GM19025 (cell line): ENCODE results near the gene GRID1.
"Not testable (repeated sequence)": the region's sequence is repeated elsewhere in the genome, so short reads cannot be mapped to it uniquely, and the experiment has no call there.

ENCODE experiments used
- ATAC-seq: cut with Tn5 transposase; IDR thresholded peaks from one replicate; pipeline ENCODE4 v1.9.1; 2021; ENCODE audit warnings: mild to moderate bottlenecking, low read depth, moderate library complexity; ENCODE audit not compliant: unreplicated experiment

GRID1 gene

DNA sequence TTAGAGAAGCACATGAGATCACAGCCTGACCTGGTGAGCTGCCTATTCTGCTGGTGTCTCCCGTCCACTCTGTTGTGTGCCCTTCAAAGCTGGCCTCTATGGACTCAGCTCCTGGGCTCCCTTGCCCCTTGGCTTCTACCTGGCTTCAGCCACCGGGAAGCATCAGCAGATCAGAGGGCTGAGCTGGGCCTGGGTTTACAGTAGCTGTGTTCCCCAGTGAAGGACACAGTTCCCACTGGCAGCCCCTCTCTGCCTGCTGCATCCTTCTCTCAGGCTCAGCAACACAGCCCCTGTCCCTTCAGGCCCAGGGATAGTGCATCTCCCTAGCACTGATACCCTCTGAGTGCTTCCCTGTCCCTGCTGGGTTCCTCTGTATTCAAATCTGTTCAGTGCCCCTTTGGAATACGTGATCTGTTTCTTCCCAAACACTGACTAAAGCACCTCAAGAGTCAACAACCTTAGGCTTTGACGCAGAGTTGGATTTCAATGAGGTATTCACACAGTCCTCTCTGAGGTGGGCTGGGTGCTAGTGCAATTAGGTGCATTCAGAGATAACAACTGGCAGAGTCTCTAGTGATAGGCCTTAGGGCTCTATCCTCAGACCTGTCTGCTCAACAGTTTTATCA lies 109.8 kb downstream of the GRID1 start:
- ATAC-seq, result no peak

DNA sequence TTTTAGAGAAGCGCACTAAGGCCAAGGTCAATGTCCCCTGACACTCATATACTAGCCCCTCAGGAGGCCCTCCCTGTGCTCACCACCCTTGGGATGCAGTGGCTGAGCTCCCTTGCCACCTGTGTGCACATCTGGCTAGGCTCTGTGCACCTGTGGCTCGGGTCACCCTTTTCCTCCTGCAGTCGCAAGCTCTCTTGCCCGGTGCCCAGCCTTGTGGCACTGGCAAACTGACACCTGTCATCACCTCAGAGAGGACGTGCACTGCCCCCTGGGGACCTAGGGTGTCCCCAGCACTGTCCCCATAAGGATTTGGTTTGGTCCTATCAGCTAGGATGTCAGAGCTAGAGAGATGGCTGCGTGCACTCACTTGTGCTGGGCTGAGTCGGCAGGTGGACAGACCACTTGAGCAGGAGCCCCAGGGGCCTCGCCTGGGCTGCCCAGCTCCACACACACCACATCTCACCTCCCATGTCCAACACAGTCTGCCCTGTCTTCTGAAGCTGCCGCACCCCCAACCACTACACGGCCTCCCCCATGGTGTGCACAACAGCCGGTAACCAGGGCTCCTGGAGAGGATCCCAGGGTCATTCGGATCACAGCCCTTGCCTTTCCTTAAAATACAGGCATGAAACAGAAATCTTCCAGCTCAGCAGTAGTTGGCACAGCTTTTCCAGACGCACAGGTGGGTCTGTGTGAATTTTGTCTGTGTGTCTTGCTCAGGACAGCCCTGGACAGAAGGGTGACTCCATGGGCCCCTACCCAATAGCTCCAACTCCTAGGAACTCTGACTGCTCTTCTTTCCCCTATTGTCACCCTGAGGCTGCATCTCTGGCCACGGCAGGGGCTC lies 111.0 kb downstream of the GRID1 start:
- ATAC-seq, result no peak

DNA sequence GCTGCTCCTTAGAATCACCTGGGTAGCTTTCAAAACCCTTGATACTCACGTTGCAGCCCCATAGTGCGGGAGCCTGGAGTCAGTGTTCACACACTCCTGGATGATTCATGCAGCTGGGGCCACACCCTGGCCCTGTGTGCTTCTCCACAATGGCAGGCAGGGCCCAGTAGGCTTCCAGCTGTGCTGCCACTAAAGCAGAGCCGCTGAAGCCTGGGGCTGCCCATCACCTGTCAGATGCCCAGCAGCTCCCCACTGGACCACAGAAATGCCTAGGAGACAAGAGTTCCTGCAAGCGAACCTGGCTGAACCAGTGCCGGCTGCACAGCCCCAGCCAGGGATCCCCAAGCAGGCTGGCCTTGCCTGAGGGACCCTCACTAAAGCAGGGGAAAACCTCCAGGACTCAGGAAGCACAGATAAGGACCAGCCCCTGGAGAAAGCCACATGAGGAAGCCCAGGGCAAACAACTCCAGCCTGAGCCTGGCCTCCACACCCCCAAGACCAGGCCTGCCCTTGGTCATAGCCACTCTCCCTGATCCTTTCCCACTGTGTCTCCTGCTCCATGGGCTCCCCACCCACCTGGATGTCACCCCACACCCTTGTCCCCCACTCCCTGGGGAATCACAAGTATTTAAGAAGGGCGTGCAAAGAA lies 111.9 kb downstream of the GRID1 start:
- ATAC-seq, result no peak

DNA sequence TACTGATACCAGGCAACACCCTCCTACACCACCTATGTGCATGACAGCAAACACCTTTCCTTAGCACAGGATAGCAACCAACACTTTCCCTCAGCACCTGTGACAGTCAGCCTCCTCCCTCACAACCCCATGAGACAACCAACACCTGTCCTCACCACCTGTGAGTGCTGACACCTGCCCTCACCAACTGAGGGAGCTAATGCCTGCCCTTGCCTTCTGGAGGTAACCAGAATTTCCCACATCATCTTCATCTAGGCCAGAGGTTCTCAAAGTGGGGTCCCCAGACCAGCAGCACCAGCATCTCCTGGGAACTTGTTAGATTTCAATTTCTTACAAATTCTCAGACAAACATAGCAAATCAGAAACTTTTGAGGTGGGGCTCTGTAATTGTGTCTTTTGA lies 112.5 kb downstream of the GRID1 start:
- no peak for ATAC-seq

DNA sequence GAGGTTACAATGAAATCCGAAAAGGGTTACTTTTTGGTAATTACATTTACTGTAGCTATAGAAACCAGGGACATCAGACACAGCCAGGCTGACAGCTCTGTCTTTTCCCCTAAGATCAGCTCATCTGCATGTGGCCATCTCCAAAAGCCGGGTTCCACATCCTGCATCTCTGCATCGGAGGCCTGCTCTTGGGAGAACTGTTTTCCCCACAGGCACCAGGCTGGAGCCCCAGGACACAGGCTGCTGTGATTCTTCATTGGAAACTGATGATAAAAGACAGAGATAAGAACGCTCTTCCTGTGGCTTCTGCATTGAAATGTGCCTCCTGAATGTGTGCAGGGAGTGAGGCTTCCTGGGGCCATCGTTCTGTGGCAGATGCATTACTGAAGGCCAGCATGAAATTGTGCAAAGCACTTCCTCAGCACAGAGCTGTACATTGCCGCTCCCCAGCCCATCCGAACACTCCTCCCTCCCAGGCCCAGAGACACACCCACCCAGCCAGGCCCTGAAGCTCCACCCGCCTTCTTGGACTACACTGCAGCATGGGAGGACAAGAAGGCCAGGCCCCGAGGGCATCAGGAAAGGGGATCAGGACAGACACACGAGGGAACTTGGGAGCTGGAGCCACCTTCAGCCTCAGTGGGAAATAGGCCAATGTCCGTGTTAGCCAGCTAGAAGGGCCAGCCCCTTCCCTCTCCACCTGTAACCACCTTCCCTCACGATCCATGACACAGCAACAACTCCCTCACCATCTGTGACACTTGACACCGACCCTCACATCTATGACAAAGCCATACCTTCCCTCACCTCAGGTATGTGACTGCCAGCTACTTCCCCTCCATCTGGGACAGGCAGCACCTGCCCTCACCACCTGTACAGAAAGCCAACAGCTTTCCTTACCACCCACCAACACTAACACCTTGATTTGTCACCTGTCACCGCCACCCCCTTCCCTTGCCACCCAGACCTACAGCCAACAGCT lies 113.2 kb downstream of the GRID1 start:
- no peak for ATAC-seq

DNA sequence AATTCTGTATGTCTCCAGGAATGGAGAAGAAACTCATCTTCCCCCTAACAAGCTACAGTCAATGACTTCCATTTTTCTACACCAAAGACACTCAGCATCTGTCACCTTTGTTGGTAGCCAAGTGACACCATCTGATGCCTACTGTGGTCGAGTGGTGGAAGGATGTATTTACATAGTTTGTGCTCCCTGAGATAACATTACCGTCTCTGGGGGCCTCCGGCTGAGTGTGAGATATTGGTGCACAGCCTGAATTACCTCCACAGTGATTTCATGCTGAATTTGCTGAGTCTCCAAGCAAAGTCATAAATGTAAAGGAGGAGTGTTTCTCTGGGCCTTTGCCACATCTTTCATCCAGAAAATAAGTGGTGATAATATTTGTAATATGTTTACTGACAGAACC lies 114.0 kb downstream of the GRID1 start:
- ATAC-seq, result no peak

DNA sequence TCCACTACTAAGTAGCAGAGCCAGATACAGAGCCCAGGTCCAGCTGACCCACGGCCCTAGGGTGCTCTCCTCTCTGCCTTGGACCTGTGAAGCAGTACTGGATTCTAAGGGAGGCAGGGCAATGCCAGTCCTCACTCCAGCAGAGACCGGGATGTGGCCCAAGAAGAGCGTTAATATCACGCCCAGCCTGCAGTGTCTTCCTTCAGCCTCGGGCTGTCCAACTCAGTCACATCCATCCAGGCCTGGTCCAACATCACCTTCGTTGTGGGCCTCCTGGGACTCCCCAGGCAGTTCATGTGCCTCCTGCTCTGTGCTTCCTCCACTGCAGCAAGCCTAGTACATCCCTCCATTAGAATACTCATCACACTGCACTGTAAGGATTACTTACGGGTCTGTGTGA lies 114.5 kb downstream of the GRID1 start:
- no peak for ATAC-seq

DNA sequence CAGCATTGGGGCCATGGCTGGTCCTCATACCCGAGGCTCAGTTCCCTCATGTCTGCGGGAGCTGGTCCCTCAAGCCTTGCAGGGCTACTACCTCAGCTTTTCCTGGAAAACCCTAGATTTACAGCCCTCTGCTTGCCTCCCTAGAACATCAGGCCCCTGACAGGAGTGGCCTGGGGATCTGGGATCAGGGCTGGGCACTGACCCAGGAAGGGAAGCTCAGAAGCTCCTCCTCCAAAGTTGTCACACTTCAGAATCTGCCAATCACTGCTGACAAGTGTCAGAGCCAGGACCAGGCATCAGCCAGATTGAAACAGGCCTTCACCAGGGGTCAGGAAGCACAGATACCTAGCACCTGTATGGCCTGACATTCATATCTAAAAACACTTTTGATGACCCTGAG lies 115.2 kb downstream of the GRID1 start:
- ATAC-seq, result no peak

DNA sequence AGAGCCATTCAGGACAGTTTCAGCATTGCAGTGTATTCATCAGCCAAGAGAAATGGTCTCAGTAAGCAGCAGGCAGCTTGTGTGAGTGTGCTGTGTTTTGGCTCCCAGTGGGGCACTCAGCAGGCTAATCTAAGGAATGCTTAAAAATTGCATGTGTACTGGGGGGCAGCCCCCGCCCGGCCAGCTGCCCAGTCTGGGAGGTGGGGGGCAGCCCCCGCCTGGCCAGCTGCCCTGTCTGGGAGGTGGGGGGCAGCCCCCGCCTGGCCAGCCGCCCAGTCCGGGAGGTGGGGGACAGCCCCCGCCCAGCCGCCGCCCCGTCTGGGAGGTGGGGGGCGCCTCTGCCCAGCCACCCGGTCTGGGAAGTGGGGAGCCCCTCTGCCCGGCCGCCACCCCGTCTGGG lies 116.2 kb downstream of the GRID1 start:
- no peak for ATAC-seq

DNA sequence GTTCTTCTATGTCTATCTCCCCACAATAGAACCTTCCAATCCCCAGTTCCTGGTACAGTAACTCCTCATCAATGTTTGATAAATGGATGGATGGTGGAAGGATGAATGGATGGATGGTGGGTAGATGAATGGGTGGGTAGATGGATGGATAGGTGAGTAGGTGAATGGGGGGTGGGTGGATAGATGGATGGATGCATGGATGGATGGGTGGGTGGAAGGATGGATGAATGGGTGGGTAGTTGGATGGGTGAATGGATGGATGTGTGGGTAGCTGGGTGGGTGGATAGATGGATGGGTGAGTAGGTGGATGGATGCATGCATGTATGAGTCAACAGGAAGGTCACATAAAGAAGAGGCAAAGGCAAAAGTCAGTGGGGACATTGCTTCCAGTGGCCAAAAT lies 116.8 kb downstream of the GRID1 start:
- ATAC-seq, result no peak

DNA sequence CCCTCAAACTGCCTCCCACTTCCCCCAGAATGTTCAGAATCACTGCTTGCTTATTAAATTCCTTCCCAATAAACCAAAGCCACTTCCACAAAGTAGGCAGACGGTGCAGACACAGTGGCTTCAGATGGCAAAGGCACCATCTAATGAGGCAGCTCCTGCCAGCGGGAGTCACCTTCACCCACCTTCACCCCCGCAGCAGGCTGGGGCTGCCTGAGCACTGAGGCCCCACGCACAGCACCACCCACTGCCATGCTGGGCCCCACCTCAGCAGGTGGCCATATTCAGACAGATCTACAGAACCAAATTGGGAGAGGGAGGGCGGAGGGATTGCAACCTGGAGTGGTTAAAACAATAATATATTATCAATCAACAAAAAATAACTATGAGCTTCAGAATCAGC lies 118.5 kb downstream of the GRID1 start:
- no peak for ATAC-seq

DNA sequence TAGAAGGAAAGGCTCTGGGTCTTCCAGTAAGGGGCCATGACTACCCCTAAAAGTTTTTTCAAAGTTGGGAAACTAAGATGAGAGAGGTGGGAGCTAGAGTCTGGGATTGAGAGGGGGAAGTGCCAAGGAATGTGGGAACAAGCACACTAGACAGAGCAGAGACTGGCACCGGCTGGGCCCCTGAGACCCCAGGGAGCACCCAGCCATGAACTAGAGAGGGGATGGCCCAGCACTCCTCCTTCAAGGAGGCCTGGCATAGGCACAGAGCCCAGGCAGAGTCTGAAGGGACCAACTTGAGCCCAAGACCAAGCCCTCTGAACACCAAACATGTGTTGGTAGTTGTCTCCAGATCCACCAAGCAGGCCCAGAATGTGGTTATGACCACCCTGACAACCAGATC lies 119.0 kb downstream of the GRID1 start:
- ATAC-seq, result no peak

DNA sequence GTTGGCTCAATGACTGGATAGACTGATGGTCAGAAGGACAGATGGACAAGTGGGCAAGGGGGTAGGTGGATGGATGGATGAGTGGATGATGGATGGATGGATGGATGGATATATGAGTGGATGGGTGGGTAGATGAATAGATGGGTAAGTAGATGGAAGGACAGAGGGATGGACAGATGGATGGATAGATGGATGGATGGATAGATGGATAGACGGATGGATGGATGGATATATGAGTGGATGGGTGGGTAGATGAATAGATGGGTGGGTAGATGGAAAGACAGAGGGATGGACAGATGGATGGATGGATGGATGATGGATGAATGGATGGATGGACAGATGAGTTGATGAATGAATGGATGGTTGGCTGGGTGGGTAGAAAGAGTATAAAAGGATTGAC lies 119.5 kb downstream of the GRID1 start:
- no peak for ATAC-seq

DNA sequence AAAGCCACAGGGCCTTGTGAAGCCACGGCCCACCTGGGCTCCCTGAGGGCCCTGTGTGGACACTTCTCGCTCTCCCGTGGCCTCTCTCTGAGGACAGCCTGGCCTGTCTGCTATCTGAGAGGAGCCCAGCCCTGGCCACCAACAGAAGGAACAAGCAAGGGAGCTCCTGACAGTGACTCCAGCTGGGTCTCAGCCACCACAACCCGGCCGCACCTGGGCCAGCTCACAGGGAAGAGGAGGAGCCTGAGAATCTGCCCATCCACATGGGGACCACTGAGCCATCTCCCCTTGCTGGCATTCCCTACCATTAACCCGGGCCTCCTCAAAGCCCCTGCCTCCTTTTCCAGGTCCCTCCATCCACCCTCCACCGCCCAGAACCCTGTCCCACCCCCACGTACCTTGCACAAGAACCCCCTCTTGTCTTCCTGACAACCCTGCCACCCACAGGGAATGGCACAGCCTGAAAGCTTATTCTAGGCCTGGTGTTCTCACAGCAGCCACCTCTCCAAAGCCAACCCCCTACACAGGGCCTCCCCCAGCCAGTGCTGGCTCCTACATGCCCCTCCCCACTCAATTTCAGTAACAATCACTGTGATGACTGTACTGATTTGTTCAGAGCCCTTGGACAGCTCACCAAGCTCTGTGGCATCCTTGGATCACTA lies 120.2 kb downstream of the GRID1 start:
- no peak for ATAC-seq

DNA sequence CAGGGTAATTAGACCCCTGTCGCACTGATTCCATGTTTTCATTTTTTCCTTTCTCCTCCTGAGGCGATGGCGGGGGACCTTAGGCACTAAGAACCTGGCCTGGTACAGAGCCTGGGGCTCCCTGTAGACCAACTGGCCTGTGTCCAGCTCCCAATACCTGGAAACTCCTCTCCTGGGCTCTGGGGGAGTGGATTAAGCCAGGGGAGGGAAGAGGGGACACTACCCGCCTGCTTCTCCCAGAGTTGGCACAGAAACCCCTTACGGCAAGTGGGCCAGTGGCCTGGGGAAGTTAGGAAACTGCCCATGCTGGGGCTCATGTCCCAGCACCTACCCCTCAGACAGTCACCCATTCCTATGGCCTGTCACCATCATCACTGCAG lies 121.6 kb downstream of the GRID1 start:
- no peak for ATAC-seq

DNA sequence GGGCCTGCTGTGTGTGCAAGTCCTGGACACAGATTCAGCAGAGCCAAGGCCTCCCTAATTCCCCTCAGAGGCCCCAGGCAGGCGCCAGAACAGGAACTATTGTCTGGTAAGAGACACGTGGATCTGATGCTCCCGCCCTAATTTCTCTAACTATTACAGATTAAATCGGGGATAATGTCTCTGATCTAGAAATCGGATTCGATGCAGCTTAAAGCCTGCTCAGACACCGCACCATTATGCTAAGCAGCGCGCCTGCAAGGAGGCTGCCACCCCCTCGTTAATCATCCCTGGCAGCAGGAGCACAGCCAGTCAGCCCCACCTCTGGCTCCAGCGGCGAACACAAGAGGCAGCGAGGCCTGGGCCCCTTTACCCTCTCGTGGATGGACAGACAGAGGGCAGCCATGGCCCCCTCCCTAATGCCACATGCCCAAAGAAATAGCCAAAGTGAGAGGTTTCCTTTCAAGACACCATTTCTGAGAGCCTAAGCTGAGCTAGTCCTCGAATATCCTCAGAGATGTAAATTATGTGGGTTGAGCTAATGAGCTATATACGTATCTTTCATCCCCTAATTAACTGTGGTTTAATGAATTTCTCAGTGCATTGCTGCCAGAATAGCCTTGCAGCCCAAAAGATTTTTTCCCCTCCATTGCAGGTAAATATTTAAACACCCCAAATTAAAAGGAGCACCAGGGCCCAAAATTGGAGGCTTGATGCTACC lies 122.1 kb downstream of the GRID1 start:
- ATAC-seq, result no peak

DNA sequence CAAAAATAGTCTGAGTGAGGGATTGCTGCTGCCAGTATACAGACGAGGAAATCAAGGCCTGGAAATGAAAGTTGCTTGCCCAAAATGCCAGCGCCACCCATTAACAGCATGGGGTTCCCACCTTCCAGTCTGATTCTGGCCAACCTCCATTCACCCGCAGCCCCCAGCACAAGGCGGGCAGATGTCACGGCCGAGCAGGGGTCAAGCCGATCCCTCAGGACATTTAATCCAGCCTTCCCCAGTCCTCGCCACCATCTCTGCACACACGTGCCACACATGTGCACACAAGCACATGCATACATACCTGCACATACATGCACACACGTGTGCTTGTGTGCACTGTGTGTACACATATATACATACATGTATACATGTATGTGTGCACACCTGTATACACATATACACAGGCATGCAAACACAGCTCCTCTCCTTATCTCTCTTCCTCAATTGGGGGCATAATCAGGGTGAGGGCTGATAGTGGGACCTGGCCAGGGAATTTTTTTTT lies 122.9 kb downstream of the GRID1 start:
- no peak for ATAC-seq

DNA sequence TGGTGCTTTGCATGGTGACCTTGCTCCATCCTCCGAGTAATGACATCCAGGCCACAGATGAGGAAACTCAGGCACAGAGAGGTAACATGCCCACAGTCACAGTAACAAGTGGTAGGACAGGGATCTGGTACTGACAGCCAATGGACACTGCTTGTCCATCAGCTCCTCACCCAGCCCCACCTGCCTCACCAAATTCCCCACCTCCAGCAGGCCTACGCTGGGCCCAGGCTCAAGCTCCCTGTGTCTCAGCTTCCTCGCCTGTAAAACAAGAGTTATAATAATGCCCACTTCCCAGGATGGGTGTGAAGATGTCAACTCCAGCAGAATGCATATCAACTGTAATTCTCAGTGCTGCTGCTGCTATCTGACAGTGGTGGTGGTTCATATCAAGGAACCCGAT lies 123.8 kb downstream of the GRID1 start:
- ATAC-seq, result no peak

DNA sequence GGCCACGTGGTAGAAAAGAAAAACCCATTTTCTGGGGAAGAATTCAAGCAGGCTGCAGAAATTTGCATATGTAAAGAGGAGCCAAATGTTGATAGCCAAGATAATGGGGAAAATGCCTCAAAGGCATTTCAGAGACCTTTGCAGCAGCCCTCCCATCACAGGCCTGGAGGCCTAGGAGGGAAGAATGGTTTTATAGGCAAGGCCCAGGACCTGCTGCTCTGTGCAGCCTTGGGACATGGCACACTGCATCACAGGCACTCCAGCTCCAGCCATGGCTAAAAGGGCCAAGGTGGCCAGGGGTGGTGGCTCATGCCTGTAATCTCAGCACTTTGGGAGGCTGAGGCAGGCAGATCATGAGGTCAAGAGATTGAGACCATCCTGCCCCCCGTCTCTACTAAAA lies 128.5 kb downstream of the GRID1 start:
- not testable (repeated sequence) for ATAC-seq
